ENCODE results near the gene MSL2.

DNA sequence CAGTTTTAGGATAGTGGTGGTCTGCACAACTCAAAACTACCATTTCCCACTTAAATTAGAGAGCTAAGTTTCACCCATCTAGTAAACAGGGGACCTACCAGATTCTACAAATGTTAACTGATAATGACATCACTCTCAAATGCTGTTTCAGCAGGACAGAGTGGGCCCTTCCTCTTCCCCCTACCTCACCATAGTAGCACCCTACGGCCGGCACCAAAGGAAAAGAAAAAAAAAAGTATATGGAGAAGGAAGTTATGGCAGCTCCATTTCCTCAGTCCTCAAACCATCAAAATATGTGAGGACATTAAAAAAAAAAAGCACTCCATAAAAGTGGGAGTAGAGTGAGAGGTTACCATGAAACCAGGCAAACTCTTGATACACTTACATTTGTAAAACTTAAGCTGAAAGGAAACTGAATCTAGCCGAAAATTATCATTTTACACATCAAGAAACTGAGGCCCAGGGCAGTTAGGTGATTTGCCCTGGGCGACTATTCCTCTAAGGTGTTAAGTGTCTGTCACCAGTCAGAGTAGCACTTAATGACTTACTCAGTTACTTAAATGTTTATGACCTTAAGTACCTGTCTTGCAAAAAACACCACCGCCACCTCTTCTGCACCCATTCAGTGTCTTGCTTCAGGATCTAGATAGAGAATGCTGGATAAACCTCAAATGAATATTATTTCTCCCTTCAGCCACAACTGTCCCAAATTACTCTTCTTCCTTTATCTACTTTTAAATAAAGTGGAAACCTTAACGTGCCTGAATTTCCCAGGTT, 2.7 kb downstream of the MSL2 start:
- TF ChIP-seq, protein P1, sequence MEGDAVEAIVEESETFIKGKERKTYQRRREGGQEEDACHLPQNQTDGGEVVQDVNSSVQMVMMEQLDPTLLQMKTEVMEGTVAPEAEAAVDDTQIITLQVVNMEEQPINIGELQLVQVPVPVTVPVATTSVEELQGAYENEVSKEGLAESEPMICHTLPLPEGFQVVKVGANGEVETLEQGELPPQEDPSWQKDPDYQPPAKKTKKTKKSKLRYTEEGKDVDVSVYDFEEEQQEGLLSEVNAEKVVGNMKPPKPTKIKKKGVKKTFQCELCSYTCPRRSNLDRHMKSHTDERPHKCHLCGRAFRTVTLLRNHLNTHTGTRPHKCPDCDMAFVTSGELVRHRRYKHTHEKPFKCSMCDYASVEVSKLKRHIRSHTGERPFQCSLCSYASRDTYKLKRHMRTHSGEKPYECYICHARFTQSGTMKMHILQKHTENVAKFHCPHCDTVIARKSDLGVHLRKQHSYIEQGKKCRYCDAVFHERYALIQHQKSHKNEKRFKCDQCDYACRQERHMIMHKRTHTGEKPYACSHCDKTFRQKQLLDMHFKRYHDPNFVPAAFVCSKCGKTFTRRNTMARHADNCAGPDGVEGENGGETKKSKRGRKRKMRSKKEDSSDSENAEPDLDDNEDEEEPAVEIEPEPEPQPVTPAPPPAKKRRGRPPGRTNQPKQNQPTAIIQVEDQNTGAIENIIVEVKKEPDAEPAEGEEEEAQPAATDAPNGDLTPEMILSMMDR (IDR thresholded peaks at IDR 0.05), result no peak
- TF ChIP-seq POLR2A (IDR thresholded peaks at IDR 0.05) (no peak), POLR2AphosphoS5 (IDR thresholded peaks at IDR 0.05) (peak; percentile 8)

Measured in prostate gland (tissue), 2 donors.